Cardiac muscle cell (in vitro differentiated cells and primary cell): Measurements from ENCODE around the gene RPL18. TPM values are rescaled to one million over a fixed set of nuclear protein-coding genes. Genes with fewer than 3 reads are reported as not detected.

Experiments
- DNase-seq, 2 donors: peaks; one replicate each; pipeline versions ENCODE4 v3.0.0 to v3.0.0-alpha.2; 2010 to 2017; ENCODE audit warnings: low read depth in 1 of 2, low spot score in 1 of 2
- H3K27ac ChIP-seq: fragments of 200-600 bp; sonication (generic); 2 replicates; pipeline ENCODE4 v1.5.1; 2016
- H3K27me3 ChIP-seq: fragments of 200-600 bp; sonication (generic); 2 replicates; pipeline ENCODE4 v1.6.0; 2016; ENCODE audit warnings: control low read depth
- H3K36me3 ChIP-seq: fragments of 200-600 bp; sonication (generic); 2 replicates; pipeline ENCODE4 v1.5.1; 2016; ENCODE audit warnings: control low read depth
- H3K4me1 ChIP-seq: fragments of 200-600 bp; sonication (generic); 2 replicates; pipeline ENCODE4 v1.8.1; 2017; ENCODE audit warnings: low read depth, mild to moderate bottlenecking, mixed run types
- H3K4me3 ChIP-seq: fragments of 200-600 bp; sonication (generic); 2 replicates; pipeline ENCODE4 v1.5.1; 2016; ENCODE audit warnings: mild to moderate bottlenecking
- H3K9me3 ChIP-seq: fragments of 200-600 bp; sonication (generic); 2 replicates; pipeline ENCODE4 v1.5.1; 2017; ENCODE audit warnings: low read depth, mild to moderate bottlenecking, control low read depth
- CTCF ChIP-seq: IDR thresholded peaks from 2 replicates; pipeline ENCODE4 v1.5.1; 2012; ENCODE audit warnings: low read depth, mild to moderate bottlenecking, low read length
- polyA plus RNA-seq: library from polyadenylated mRNA; unstranded; fragments of >200 nt; fragmentation: Nextera tagmentation; extraction: Ambion mirVana; gene quantifications from 2 replicates; pipeline ENCODE4 v1.2.1, GENCODE V29; 2016
- total RNA-seq: library from RNA; depleted of rRNA; stranded (reverse); fragments of >200 nt; gene quantifications from 2 replicates; pipeline ENCODE4 v1.2.3, GENCODE V29; 2016

The RPL18 gene
- total and polyA plus RNA-seq, 2 experiments from 2014 or later, result 692 to 3,429 TPM

DNA sequence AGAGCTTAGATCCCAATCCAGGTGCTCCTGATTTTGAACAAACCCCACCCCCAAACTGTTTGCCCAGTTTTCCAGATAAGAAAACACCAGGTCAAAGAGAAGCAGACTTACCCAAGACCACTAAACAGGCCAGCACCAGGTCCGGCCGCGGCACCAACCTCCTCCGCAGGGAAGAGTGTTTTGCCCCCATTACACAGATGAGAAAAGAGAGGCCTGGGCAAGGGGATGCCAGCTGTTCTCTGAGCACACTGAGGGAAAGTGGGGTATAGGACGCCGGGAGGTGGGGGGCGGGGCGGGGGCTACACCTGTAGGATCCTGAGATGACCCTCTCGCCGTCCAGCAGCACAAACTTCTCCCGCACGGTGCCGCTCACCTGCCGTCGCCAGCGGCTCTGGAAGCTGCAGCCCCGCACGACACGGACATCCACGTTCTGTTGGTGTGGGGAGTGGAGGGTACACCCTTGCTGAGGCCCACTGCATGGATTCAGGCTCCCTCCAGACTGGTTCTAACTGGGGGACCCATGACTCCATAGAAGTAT is 9.3 kb downstream of the RPL18 start:
- peaks cover 10% of the 10 kb centered on the region for H3K4me1 ChIP-seq
- H3K27me3 ChIP-seq, result no peaks in the 10 kb centered on the region
- no peak overlapping the region for H3K4me3 ChIP-seq
- no peaks in the 10 kb centered on the region for H3K9me3 ChIP-seq
- no peak for TF ChIP-seq CTCF
- DNase-seq, result no peak
- no peaks in the 10 kb centered on the region for H3K36me3 ChIP-seq
- no peak overlapping the region for H3K27ac ChIP-seq

DNA sequence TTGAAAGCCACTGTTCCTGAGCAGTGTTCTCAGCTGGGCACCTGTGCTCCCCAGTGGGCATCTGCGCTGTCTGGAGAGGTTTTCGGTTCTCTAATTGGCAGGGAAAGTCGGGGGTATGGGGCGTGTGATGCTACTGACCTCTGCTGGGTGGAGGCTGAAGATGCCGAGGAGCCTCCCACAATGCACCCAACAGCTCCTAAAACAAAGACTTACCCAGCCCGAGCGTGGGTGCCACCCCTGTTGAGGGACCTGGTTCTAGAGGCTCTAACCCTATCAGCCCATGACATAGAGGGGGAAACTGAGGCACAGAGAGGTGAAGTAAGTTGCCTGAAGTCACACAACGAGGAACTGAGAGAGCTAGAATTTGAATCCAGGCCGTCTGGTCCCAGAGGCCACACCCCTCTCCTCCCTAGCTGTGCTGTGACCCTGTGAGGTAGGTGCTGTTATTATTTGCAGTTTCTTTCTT is 10.1 kb downstream of the RPL18 start:
- Histone ChIP-seq H3K4me1 (peaks cover 4% of the 10 kb centered on the region), H3K27ac (no peak overlapping the region), H3K4me3 (no peak overlapping the region), H3K9me3 (no peaks in the 10 kb centered on the region), H3K36me3 (no peaks in the 10 kb centered on the region), H3K27me3 (no peaks in the 10 kb centered on the region)
- TF ChIP-seq CTCF, result peak; percentile 64
- DNase-seq, result peak in 1 of 2 donors; percentile 52

DNA sequence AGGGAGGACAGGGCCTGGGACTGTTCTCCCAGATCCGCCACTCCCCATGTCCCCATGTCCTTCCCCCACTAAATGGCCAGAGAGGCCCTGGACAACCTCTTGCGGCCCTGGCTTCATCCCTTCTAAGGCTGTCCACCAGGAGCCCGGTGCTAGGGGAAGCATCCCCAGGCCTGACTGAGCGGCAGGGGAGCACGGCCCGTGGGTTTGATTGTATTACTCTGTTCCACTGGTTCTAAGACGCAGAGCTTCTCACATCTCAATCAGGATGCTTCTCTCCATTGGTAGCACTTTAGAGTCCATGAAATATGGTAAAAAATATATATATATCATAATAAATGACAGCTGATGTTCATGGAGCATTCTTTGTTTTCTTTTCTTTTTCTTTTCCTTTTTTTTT is 11.6 kb downstream of the RPL18 start:
- DNase-seq, result no peak
- H3K9me3 ChIP-seq, result no peaks in the 10 kb centered on the region
- H3K4me3 ChIP-seq, result no peak overlapping the region
- no peaks in the 10 kb centered on the region for H3K36me3 ChIP-seq
- no peak overlapping the region for H3K27ac ChIP-seq
- H3K27me3 ChIP-seq, result no peaks in the 10 kb centered on the region
- no peak for TF ChIP-seq CTCF
- no peaks in the 10 kb centered on the region for H3K4me1 ChIP-seq

GRCh38 chr19:48606463-48607358 is 12.3 kb downstream of the RPL18 start, which contains the start of gene SPACA4:
SPACA4 (plus strand) TSS chr19:48606742; CDS start chr19:48606979, 237 bp downstream.
- TF ChIP-seq CTCF, result no peak
- Histone ChIP-seq H3K27me3 (no peaks in the 10 kb centered on the region), H3K4me3 (no peak within 1 kb of the TSS), H3K27ac (no peak within 1 kb of the TSS), H3K9me3 (no peaks in the 10 kb centered on the region), H3K4me1 (no peaks in the 10 kb centered on the region), H3K36me3 (no peaks in the 10 kb centered on the region)
- no peak for DNase-seq

- H3K36me3 ChIP-seq, result no peaks in the 10 kb centered on the region
- no peaks in the 10 kb centered on the region for H3K9me3 ChIP-seq
- no peak overlapping the region for H3K27ac ChIP-seq
- no peak for DNase-seq
- TF ChIP-seq CTCF, result no peak
- H3K4me3 ChIP-seq, result no peak overlapping the region
- no peaks in the 10 kb centered on the region for H3K4me1 ChIP-seq
- no peaks in the 10 kb centered on the region for H3K27me3 ChIP-seq
These were observed 15.1 kb downstream of the RPL18 start for GRCh38 chr19:48603850-48604249.
